Ishikawa (cell line): ENCODE measurements around the gene TMPRSS6.

ENCODE experiments used
- CEBPB ChIP-seq: IDR thresholded peaks from 2 replicates; pipeline ENCODE4 v1.6.1; 2012
- EGR1 ChIP-seq: IDR thresholded peaks from 2 replicates; pipeline ENCODE4 v1.6.1; 2012
- EP300 ChIP-seq: IDR thresholded peaks from 2 replicates; pipeline ENCODE4 v1.6.1; 2012; ENCODE audit warnings: borderline replicate concordance
- RAD21 ChIP-seq: IDR thresholded peaks from 2 replicates; pipeline ENCODE4 v1.6.1; 2012; ENCODE audit warnings: low read depth
- REST ChIP-seq: IDR thresholded peaks from 2 replicates; pipeline ENCODE4 v1.6.1; 2012; ENCODE audit warnings: low read depth, mild to moderate bottlenecking
- TAF1 ChIP-seq: IDR thresholded peaks from 2 replicates; pipeline ENCODE4 v1.6.1; 2012; ENCODE audit warnings: low read depth, mild to moderate bottlenecking
- TCF12 ChIP-seq: IDR thresholded peaks from 2 replicates; pipeline ENCODE4 v1.6.1; 2012; ENCODE audit warnings: low read depth
- YY1 ChIP-seq: IDR thresholded peaks from 2 replicates; pipeline ENCODE4 v1.6.1; 2012; ENCODE audit warnings: low read depth
- ZBTB7A ChIP-seq: IDR thresholded peaks from 2 replicates; pipeline ENCODE4 v1.6.1; 2012; ENCODE audit warnings: low read depth

DNA sequence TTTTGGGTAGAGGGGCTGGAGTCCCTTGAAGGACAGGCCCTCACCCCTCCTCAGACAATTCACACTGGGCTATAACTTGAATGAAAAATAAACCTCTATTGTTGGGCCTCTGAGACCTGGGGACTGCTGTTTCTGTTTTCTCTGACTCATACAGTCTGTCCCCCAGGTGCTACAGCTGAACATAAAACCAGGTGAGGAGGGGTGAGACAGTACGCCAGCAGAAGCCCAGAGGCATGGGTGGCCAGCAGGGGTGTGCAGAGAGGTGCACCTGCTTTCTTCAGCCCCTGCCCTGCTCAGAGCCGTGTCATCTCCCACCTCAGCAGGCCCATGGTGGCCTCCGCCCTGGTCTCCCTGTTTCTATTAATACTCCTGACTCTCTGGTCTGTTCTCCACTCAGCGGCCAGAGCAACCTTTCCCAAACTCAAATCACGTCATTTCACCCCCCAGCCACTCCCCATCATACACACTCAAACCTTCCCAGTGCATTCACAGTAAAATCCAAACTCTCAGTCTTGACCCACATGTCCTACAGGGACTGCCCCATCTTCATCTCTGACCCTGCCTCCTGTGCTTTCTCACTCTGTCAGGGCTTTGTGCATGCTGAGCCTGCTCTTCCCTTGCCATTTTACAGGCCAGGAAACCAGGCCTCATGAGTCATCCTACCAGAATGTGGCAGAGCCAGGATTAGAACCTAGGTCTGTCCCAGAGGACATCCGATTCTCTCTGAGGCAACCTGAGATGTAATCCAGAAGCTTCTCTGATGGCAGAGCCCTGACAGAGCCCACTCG is 45.6 kb upstream of the TMPRSS6 start:
- TF ChIP-seq REST (no peak), EP300 (no peak), CEBPB (no peak), RAD21 (no peak), EGR1 (no peak), ZBTB7A (no peak), YY1 (no peak), TAF1 (no peak), TCF12 (no peak)
